HepG2 (cell line): ENCODE data around the gene CARD19. TPM values are rescaled to one million over a fixed set of nuclear protein-coding genes. Genes with fewer than 3 reads are reported as not detected.

Experiments used
- ATF7-NPFF ChIP-seq: sonication (generic); formaldehyde crosslinking; IDR thresholded peaks from 2 replicates; pipeline ENCODE4 v1.8.1; 2023; ENCODE audit warnings: mild to moderate bottlenecking, low read depth, missing genetic modification reagents, moderate library complexity
- CENPX ChIP-seq: sonication (generic); formaldehyde crosslinking; IDR thresholded peaks from 2 replicates; pipeline ENCODE4 v1.9.0; 2021; ENCODE audit warnings: mild to moderate bottlenecking, missing genetic modification reagents, moderate library complexity
- ETS1 ChIP-seq: sonication (generic); formaldehyde crosslinking; IDR thresholded peaks from 2 replicates; pipeline ENCODE4 v1.4.0; 2020; ENCODE audit warnings: missing genetic modification reagents
- HNF4G ChIP-seq, 2 experiments: sonication (generic) in 1 of 2; formaldehyde crosslinking in 1 of 2; IDR thresholded peaks; 2 replicates each; pipeline versions ENCODE4 v1.4.0 to v1.6.1; 2011 to 2020; ENCODE audit warnings: borderline replicate concordance in 2 of 2, low read depth in 2 of 2, mild to moderate bottlenecking in 2 of 2, low read length in 1 of 2, missing genetic modification reagents in 1 of 2, moderate library complexity in 1 of 2
- JARID2 ChIP-seq: sonication (generic); formaldehyde crosslinking; IDR thresholded peaks from 2 replicates; pipeline ENCODE4 v1.8.1; 2023; ENCODE audit warnings: missing genetic modification reagents, inconsistent platforms; ENCODE audit not compliant: insufficient replicate concordance
- KLF11 ChIP-seq: IDR thresholded peaks from 2 replicates; pipeline ENCODE4 v1.6.1; 2016; ENCODE audit warnings: missing compliant biosample characterization
- MTF1 ChIP-seq: sonication (generic); formaldehyde crosslinking; IDR thresholded peaks from 2 replicates; pipeline ENCODE4 v1.5.0; 2020; ENCODE audit warnings: missing genetic modification reagents
- NAIF1 ChIP-seq: sonication (generic); formaldehyde crosslinking; IDR thresholded peaks from 2 replicates; pipeline ENCODE4 v1.5.0; 2020; ENCODE audit warnings: mild to moderate bottlenecking, missing genetic modification reagents, borderline replicate concordance
- NR2F6 ChIP-seq, 2 experiments: IDR thresholded peaks; 2 replicates each; pipeline ENCODE4 v1.6.1; 2016; ENCODE audit warnings: antibody characterized with exemption in 1 of 2, mild to moderate bottlenecking in 1 of 2
- NRL ChIP-seq: sonication (generic); formaldehyde crosslinking; IDR thresholded peaks from 2 replicates; pipeline ENCODE4 v1.5.0; 2020; ENCODE audit warnings: missing genetic modification reagents, mild to moderate bottlenecking, moderate library complexity, borderline replicate concordance
- RXRA ChIP-seq: sonication (generic); formaldehyde crosslinking; IDR thresholded peaks from 2 replicates; pipeline ENCODE4 v1.5.1; 2020; ENCODE audit warnings: missing genetic modification reagents
- ZFP37 ChIP-seq: sonication (generic); formaldehyde crosslinking; IDR thresholded peaks from 2 replicates; pipeline ENCODE4 v1.4.0; 2020; ENCODE audit warnings: missing genetic modification reagents, borderline replicate concordance
- ZNF180 ChIP-seq: sonication (generic); formaldehyde crosslinking; IDR thresholded peaks from 2 replicates; pipeline ENCODE4 v1.4.0; 2020; ENCODE audit warnings: low read depth, missing genetic modification reagents, borderline replicate concordance
- ZNF230 ChIP-seq: sonication (generic); formaldehyde crosslinking; IDR thresholded peaks from 2 replicates; pipeline ENCODE4 v1.4.0; 2020; ENCODE audit warnings: mild to moderate bottlenecking, missing genetic modification reagents
- ZNF264 ChIP-seq: sonication (generic); formaldehyde crosslinking; IDR thresholded peaks from 2 replicates; pipeline ENCODE4 v1.4.0; 2020; ENCODE audit warnings: missing genetic modification reagents
- ZNF382 ChIP-seq: sonication (generic); formaldehyde crosslinking; IDR thresholded peaks from 2 replicates; pipeline ENCODE4 v1.5.0; 2020; ENCODE audit warnings: missing genetic modification reagents, mild to moderate bottlenecking, borderline replicate concordance
- ZNF441 ChIP-seq: sonication (generic); formaldehyde crosslinking; IDR thresholded peaks from 2 replicates; pipeline ENCODE4 v1.7.0; 2021; ENCODE audit warnings: missing genetic modification reagents, borderline replicate concordance
- ZNF691 ChIP-seq: sonication (generic); formaldehyde crosslinking; IDR thresholded peaks from 2 replicates; pipeline ENCODE4 v1.4.0; 2020; ENCODE audit warnings: missing genetic modification reagents, low read depth, mild to moderate bottlenecking, borderline replicate concordance
- ZNF788 ChIP-seq: sonication (generic); formaldehyde crosslinking; IDR thresholded peaks from 2 replicates; pipeline ENCODE4 v1.5.0; 2020; ENCODE audit warnings: mild to moderate bottlenecking, missing genetic modification reagents, borderline replicate concordance
- ZSCAN21 ChIP-seq: sonication (generic); formaldehyde crosslinking; IDR thresholded peaks from 2 replicates; pipeline ENCODE4 v1.8.0; 2022; ENCODE audit warnings: mild to moderate bottlenecking, missing genetic modification reagents, moderate library complexity, borderline replicate concordance
- polyA plus RNA-seq, 8 experiments: library from polyadenylated mRNA; depleted of rRNA in 3 of 8; stranded (reverse) in 7 of 8; unstranded in 1 of 8; fragments of >200 nt; fragmentation: Illumina TruSeq in 4 of 8; extraction: Trizol in 4 of 8; gene quantifications; 2 replicates each; pipeline versions ENCODE4 v1.2.1 to v1.2.3, GENCODE V29; 2011 to 2016; ENCODE audit warnings: low read depth in 4 of 8, missing spikeins in 1 of 8, mixed read lengths in 1 of 8; ENCODE audit not compliant: insufficient read depth in 1 of 8
- total RNA-seq, 5 experiments: library from RNA; depleted of rRNA; stranded (reverse); fragments of >200 nt; fragmentation: Illumina TruSeq; extraction: Trizol; gene quantifications; 2 replicates each; pipeline ENCODE4 v1.2.3, GENCODE V29; 2016; ENCODE audit warnings: low read depth in 1 of 5
- TF ChIP-seq, protein P1 (sequence below): IDR thresholded peaks from 2 replicates; pipeline ENCODE4 v1.6.1; 2016; ENCODE audit warnings: missing compliant biosample characterization, missing genetic modification reagents, borderline replicate concordance
- TF ChIP-seq, protein P2 (sequence below): sonication (generic); formaldehyde crosslinking; IDR thresholded peaks from 2 replicates; pipeline ENCODE4 v1.8.1; 2022; ENCODE audit warnings: low read depth, mild to moderate bottlenecking, missing genetic modification reagents

CARD19 gene
- total and polyA plus RNA-seq, 2 of the 13 experiments (the other 11 are each of a cell fraction or from before 2014, with no cell fraction given): 18.4 to 47.2 TPM

GRCh38 chr9:93096131-93096802, at the start of gene CARD19 (continued):
- no peak for TF ChIP-seq ETS1 (CRISPR knock-in tag)
- TF ChIP-seq NR2F6 (IDR thresholded peaks at IDR 0.05): no peak
- TF ChIP-seq NR2F6 (CRISPR knock-in tag; IDR thresholded peaks at IDR 0.05): no peak
- no peak for TF ChIP-seq CENPX (CRISPR knock-in tag)
- no peak for TF ChIP-seq RXRA (CRISPR knock-in tag)
- TF ChIP-seq ZFP37 (CRISPR knock-in tag): no peak
- 0 out of 2 replicates have a peak, but pooled peaks have one; percentile 25 for TF ChIP-seq ZNF441 (CRISPR knock-in tag)
- peak; percentile 56; the same call in 1 of the 2 replicates for TF ChIP-seq ZSCAN21
- no peak for TF ChIP-seq ZNF264 (CRISPR knock-in tag)
- no peak for TF ChIP-seq MTF1 (CRISPR knock-in tag)
- no peak for TF ChIP-seq ZNF382 (CRISPR knock-in tag)
- TF ChIP-seq ATF7-NPFF (CRISPR knock-in tag): peak; percentile 83
- peak; percentile 42; the same call in 1 of the 2 replicates for TF ChIP-seq ZNF230 (CRISPR knock-in tag)
- no peak for TF ChIP-seq JARID2 (CRISPR knock-in tag)
- no peak for TF ChIP-seq NAIF1 (CRISPR knock-in tag)
- TF ChIP-seq HNF4G (IDR thresholded peaks at IDR 0.05; ENCODE audit: borderline replicate concordance, low read depth, low read length): no peak
- TF ChIP-seq HNF4G (CRISPR knock-in tag; IDR thresholded peaks at IDR 0.05; ENCODE audit: borderline replicate concordance, low read depth): 0 out of 2 replicates have a peak, but pooled peaks have one; percentile 56
- TF ChIP-seq, protein P1, sequence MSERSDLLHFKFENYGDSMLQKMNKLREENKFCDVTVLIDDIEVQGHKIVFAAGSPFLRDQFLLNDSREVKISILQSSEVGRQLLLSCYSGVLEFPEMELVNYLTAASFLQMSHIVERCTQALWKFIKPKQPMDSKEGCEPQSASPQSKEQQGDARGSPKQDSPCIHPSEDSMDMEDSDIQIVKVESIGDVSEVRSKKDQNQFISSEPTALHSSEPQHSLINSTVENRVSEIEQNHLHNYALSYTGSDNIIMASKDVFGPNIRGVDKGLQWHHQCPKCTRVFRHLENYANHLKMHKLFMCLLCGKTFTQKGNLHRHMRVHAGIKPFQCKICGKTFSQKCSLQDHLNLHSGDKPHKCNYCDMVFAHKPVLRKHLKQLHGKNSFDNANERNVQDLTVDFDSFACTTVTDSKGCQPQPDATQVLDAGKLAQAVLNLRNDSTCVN (CRISPR knock-in tag): no peak
- no peak for TF ChIP-seq ZNF788 (CRISPR knock-in tag)
- no peak for TF ChIP-seq ZNF180 (CRISPR knock-in tag)
- no peak for TF ChIP-seq KLF11 (CRISPR knock-in tag)
- TF ChIP-seq ZNF691: 0 out of 2 replicates have a peak, but pooled peaks have one; percentile 13
- TF ChIP-seq NRL: 0 out of 2 replicates have a peak, but pooled peaks have one; percentile 49
- TF ChIP-seq, protein P2, sequence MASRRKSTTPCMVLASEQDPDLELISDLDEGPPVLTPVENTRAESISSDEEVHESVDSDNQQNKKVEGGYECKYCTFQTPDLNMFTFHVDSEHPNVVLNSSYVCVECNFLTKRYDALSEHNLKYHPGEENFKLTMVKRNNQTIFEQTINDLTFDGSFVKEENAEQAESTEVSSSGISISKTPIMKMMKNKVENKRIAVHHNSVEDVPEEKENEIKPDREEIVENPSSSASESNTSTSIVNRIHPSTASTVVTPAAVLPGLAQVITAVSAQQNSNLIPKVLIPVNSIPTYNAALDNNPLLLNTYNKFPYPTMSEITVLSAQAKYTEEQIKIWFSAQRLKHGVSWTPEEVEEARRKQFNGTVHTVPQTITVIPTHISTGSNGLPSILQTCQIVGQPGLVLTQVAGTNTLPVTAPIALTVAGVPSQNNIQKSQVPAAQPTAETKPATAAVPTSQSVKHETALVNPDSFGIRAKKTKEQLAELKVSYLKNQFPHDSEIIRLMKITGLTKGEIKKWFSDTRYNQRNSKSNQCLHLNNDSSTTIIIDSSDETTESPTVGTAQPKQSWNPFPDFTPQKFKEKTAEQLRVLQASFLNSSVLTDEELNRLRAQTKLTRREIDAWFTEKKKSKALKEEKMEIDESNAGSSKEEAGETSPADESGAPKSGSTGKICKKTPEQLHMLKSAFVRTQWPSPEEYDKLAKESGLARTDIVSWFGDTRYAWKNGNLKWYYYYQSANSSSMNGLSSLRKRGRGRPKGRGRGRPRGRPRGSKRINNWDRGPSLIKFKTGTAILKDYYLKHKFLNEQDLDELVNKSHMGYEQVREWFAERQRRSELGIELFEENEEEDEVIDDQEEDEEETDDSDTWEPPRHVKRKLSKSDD (CRISPR knock-in tag): no peak
